ENCODE measurements around the gene SNX27.

DNA sequence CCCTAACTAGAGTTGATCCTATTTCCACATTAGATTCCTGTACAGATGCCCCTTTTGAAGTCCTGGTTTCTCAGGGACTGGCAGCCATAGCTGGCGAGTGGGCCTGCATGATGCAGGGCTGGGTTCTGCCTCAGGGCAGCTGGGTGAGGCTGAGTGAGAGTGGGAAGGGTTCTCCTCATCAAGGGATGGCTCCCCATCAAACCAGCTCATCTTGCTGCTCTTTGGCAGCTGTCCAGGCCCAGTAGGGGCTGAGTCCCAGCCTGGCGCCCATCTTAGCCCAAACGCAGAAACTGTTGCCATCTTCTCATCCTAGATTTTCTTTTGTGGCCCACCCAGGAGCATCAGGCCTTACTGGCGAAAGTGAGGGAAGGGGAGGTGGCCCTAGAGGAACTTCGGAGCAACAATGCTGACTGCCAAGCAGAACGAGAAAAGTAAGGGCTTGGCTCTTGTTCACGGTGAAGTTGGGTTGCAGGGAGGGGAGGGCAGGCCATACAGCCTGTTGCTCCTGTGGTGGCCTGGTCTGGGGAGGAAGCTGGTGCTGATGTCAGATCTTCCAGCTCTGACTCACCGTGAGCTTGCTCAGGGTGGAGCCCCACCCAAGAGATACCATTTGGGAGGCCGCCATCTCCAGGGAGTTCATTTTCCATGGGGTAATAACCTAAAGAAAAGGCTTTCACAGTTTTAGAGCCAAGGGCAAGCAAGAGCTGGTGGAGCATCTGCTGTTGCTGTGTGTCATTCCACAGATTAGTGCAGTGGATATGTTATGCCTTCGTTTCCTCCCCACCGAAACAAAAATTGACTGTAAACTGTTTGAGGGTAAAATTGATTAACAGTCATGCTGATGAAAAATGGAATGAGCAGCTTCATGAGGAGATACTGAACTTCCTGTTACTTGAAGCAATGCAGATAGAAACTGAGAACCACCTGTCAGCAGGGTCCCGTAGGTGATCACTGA is 37.0 kb upstream of the SNX27 start:
- TF ChIP-seq, protein P1, sequence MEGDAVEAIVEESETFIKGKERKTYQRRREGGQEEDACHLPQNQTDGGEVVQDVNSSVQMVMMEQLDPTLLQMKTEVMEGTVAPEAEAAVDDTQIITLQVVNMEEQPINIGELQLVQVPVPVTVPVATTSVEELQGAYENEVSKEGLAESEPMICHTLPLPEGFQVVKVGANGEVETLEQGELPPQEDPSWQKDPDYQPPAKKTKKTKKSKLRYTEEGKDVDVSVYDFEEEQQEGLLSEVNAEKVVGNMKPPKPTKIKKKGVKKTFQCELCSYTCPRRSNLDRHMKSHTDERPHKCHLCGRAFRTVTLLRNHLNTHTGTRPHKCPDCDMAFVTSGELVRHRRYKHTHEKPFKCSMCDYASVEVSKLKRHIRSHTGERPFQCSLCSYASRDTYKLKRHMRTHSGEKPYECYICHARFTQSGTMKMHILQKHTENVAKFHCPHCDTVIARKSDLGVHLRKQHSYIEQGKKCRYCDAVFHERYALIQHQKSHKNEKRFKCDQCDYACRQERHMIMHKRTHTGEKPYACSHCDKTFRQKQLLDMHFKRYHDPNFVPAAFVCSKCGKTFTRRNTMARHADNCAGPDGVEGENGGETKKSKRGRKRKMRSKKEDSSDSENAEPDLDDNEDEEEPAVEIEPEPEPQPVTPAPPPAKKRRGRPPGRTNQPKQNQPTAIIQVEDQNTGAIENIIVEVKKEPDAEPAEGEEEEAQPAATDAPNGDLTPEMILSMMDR (IDR thresholded peaks at IDR 0.05; ENCODE audit: low read depth, low read length, poor library complexity, severe bottlenecking), result no peak
- TF ChIP-seq EZH2phosphoT487 (IDR thresholded peaks at IDR 0.05; ENCODE audit: borderline replicate concordance, low read length), result no peak

All from DOHH2 (cell line).